PFSK-1 (cell line): ENCODE results near the gene CERS2.

Source experiments
- FOXP2 ChIP-seq: optimal IDR thresholded peaks from 2 replicates; pipeline ENCODE3; 2011; ENCODE audit warnings: borderline replicate concordance, control low read depth, inconsistent platforms; ENCODE audit not compliant: insufficient read depth; ENCODE audit errors: extremely low read length, extremely low read depth
- POLR2AphosphoS5 ChIP-seq: IDR thresholded peaks from 2 replicates; pipeline ENCODE4 v1.6.1; 2012; ENCODE audit warnings: low read depth, mild to moderate bottlenecking, control low read depth, low read length, moderate library complexity
- SIN3A ChIP-seq: IDR thresholded peaks from 2 replicates; pipeline ENCODE4 v1.6.1; 2012; ENCODE audit warnings: mild to moderate bottlenecking, low read length, moderate library complexity, borderline replicate concordance; ENCODE audit not compliant: insufficient read depth
- TAF1 ChIP-seq: IDR thresholded peaks from 2 replicates; pipeline ENCODE4 v1.6.1; 2012; ENCODE audit warnings: low read length, control low read depth, borderline replicate concordance; ENCODE audit not compliant: insufficient read depth
- TF ChIP-seq, protein P1 (sequence below), 2 experiments: IDR thresholded peaks; 2 replicates each; pipeline versions ENCODE4 v1.6.1 to v1.8.0; 2011 to 2012; ENCODE audit warnings: low read depth in 2 of 2, low read length in 2 of 2, control low read depth in 1 of 2, inconsistent platforms in 1 of 2, mild to moderate bottlenecking in 1 of 2, moderate library complexity in 1 of 2; ENCODE audit not compliant: insufficient read depth in 1 of 2

DNA sequence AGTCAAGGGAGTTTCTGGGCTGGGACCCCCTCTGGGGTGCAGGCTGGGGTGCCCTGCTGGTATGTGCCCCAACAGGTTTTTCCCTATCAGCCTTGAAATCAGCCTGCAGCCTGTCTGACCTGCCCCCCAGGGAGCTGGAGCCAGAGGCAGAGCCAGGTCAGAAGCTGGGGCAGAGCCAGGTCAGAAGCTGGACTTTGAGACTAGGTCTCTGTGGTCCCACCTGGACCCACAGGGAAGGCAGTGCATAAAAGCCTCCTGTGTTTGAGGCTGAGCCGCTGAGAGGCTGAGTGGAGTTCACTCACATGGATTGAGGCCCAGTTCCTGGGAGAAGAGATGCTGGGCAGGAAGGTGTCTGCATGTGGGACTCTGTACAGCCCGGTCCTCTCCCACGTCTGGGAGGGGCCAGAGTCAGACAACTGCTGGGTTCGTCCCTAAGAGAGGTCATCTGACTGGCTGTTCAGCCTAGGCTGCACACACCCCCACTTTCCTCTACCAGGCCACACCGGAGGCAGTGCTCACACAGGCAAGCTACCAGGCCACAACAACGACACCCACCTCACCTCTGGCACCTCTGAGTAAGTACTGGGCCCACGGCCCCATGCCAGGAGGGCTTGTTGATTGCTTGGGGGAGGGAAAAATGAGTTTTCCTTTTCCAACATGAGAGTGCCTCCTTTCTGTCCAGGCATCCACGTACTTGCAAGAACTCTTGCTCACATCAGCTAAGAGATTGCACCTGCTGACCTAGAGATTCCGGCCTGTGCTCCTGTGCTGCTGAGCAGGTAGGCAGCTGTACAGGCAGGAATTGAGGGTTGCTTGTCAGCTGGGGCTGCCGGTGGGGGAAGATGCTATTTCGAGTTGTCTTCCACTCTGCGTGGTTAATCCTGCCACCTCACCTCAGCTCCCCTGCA, 7.4 kb upstream of the CERS2 start, which contains the start of gene ANXA9:
- no peak for TF ChIP-seq POLR2AphosphoS5
- TF ChIP-seq SIN3A, result no peak
- no peak for TF ChIP-seq TAF1
- TF ChIP-seq, protein P1, sequence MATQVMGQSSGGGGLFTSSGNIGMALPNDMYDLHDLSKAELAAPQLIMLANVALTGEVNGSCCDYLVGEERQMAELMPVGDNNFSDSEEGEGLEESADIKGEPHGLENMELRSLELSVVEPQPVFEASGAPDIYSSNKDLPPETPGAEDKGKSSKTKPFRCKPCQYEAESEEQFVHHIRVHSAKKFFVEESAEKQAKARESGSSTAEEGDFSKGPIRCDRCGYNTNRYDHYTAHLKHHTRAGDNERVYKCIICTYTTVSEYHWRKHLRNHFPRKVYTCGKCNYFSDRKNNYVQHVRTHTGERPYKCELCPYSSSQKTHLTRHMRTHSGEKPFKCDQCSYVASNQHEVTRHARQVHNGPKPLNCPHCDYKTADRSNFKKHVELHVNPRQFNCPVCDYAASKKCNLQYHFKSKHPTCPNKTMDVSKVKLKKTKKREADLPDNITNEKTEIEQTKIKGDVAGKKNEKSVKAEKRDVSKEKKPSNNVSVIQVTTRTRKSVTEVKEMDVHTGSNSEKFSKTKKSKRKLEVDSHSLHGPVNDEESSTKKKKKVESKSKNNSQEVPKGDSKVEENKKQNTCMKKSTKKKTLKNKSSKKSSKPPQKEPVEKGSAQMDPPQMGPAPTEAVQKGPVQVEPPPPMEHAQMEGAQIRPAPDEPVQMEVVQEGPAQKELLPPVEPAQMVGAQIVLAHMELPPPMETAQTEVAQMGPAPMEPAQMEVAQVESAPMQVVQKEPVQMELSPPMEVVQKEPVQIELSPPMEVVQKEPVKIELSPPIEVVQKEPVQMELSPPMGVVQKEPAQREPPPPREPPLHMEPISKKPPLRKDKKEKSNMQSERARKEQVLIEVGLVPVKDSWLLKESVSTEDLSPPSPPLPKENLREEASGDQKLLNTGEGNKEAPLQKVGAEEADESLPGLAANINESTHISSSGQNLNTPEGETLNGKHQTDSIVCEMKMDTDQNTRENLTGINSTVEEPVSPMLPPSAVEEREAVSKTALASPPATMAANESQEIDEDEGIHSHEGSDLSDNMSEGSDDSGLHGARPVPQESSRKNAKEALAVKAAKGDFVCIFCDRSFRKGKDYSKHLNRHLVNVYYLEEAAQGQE (IDR thresholded peaks at IDR 0.05; ENCODE audit: insufficient read depth in 1 of 2, low read depth in 2 of 2, low read length in 2 of 2), result no peak
- TF ChIP-seq FOXP2, result no peak
